GM21423 (cell line): ENCODE measurements around the gene PLEKHG3.

Experiments
- ATAC-seq: cut with Tn5 transposase; IDR thresholded peaks from one replicate; pipeline ENCODE4 v1.9.1; 2021; ENCODE audit warnings: mild to moderate bottlenecking, moderate library complexity; ENCODE audit not compliant: unreplicated experiment

Gene PLEKHG3

GRCh38 chr14:64762044-64763034 is 58.1 kb downstream of the PLEKHG3 start:
- ATAC-seq, result no peak

GRCh38 chr14:64763085-64763782 is 59.0 kb downstream of the PLEKHG3 start:
- no peak for ATAC-seq

DNA sequence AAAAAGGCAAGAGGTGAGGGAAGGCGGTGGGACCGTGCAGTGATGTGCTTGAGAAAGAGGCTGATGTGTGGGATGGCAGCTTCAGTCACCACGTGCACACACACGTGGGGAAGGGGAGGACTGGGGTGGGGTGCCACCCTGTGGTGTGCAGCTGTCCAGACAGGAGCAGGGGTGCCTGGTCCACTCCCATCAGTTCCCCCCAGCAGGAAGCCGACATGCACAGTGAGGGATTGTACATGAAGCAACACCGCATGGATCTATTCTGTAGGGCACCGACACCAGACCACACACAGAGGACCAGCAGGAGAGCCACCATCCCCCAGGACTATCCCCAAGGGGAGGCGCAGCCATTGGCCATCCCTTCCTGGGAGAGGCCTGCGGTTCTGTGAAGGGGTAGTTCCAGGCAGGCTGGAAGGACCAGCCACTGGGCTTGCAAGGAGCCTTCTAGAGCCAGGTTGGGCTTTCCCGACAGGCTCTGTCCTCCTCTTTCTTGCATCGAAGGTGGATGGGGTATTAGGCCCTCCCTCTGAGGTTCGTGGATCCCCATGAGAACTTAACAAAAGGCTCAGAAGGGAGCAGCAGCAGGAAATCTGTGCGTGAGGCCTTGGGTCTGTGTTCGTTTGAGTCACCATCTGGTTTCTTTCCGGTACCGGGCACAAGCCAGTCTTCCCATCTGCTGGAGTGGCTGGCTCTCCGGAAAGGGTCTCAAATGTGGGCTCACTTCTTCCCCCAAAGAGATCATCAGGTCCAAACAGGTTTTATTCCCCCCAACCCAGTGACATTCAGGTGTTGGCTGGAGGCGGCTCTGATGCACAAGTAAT is 59.8 kb downstream of the PLEKHG3 start:
- no peak for ATAC-seq

- peak; percentile 60 for ATAC-seq
These were observed 60.7 kb downstream of the PLEKHG3 start for GRCh38 chr14:64764641-64765520.

DNA sequence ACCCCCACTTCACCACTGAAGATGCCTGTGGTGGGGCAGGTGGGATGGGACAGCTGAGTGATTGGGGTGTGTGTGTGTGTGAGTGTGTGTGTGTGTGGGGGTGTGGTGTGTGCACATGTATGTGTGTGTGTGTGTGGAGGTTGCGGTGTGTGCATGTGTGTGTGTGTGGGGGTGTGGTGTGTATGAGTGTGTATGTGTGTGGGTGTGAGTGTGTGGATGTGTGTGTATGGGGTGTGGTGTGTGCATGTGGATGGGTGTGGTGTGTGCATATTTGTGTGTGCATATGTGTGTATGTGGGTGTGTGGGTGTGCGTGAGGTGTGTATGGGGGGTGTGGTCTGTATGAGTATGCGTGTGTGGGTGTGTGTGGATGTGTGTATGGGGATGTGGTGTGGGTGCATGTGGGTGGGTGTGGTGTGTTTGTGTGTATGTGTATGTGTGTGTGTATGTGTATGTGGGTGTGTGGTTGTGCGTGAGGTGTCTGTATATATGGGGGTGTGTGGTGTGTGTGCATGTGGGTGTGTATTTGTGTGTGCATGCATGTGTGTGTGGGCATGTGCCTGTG is 61.6 kb downstream of the PLEKHG3 start:
- no peak for ATAC-seq

DNA sequence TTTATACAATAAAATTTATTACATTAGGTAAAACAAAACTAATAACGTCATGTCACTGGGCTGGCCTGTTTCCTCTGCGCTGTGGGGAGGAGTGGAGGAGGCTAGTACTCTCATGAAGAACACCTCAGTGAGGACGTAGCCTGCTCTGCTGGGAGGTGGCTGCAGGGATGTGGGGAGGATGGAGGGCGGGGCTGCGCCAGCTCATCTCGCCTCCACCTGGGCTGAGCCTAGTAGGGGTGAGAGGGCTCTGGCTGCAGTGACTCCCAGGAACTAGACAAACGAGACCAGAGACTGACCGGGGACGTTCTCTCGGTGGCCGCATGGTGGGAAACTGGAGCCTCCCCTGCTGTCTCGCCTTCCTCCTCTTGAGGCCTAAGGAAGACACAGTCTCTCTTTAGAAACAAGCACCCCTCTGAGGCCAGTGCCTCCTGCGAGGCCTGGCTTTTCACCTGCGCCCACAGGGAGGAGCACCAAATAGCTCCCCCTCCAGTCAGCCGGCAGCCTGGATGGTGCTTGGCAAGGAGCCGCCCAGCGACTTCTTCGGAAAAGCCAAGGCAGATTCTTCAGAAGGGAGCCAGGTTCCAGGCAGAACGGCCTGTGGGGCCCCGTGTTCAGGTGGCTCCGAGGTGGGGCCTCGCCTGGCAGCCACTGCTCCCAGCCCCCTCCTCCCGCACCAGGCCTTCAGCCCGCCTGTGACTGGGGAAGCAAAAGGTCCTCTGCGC is 62.4 kb downstream of the PLEKHG3 start:
- ATAC-seq, result no peak

GRCh38 chr14:64767215-64767964 is 63.2 kb downstream of the PLEKHG3 start:
- no peak for ATAC-seq

GRCh38 chr14:64768401-64769095 is 64.3 kb downstream of the PLEKHG3 start:
- ATAC-seq, result no peak

GRCh38 chr14:64769096-64770020 is 65.1 kb downstream of the PLEKHG3 start:
- no peak for ATAC-seq

- no peak for ATAC-seq
These were observed 66.5 kb downstream of the PLEKHG3 start for GRCh38 chr14:64770751-64771150.

DNA sequence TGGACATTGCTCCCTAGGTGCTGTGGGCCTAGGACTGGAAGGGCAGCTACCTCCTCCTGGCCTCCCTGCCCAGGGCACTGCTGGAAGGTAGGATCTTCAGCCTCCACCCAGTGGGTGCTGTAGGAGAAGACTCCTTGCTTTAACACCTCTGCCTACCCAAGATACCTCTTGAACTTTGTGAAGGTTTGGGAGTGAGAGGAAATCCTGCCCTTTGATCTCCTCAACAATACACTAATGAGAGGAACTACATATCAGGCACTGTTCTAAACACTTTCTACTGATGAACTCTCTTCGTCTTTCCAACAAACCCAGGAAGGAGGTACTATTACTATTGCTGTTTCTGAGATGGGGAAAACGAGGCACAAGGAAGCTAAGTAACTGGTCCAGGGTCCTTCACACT is 66.9 kb downstream of the PLEKHG3 start:
- no peak for ATAC-seq

- no peak for ATAC-seq
These were observed 68.2 kb downstream of the PLEKHG3 start for GRCh38 chr14:64772397-64772950.

DNA sequence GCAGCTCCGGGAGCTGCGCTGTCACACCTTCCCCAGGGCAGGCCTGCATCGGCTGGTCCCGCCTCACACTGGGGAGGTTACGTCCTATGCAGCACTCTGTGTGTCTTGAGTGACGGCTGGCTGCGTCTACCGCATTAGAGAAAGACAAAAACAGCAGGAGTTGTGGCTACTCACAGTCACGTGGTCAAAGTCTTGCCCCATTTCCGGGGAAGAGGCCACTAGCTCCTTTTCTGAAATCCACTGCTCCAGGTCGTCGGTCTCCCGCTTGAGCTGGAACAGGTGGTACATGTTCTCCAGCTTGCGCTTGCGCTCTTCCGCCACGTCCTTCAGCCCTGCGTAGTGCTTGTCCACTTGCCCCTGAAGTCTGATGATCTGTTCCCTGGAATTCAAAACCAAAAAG is 68.8 kb downstream of the PLEKHG3 start:
- no peak for ATAC-seq

DNA sequence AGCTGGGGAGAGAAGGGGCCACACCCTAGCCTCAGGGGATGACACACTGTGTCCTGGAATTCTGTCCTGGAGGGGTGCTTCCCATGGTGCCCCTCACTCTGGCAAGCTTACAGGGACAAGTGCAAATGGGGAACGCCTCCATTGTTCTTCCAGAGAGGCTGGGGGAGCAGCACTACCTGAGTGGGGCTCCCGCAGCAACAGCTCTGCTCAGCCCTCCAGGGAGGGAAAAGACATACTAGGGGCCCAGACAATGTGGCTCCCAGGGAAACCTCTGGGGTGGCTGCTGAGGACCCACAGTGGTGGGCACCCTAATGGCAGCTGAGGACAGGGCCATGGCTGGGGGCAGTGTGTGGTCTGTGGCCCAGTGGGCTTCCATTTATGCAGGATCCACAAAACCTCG is 69.4 kb downstream of the PLEKHG3 start:
- no peak for ATAC-seq

DNA sequence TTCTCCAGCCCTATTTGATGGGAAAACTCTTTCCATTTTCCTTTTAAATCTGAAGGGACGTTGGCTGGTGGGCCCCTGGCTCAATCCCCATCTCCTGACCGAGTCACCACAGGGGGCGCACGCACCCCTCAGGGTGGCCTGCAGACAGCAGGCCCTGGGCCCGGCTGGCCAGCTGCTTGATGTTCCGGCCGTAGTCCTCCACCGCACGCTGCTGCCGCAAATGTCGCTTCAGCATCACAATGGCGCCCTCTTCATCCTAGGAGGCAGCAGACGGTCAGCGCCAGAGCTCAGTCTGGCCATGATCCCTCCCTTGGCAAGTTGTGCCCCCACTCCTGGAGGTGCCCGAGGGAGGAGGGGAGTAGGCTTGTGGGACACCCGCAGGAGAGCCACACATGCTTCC is 70.0 kb downstream of the PLEKHG3 start:
- ATAC-seq, result no peak

DNA sequence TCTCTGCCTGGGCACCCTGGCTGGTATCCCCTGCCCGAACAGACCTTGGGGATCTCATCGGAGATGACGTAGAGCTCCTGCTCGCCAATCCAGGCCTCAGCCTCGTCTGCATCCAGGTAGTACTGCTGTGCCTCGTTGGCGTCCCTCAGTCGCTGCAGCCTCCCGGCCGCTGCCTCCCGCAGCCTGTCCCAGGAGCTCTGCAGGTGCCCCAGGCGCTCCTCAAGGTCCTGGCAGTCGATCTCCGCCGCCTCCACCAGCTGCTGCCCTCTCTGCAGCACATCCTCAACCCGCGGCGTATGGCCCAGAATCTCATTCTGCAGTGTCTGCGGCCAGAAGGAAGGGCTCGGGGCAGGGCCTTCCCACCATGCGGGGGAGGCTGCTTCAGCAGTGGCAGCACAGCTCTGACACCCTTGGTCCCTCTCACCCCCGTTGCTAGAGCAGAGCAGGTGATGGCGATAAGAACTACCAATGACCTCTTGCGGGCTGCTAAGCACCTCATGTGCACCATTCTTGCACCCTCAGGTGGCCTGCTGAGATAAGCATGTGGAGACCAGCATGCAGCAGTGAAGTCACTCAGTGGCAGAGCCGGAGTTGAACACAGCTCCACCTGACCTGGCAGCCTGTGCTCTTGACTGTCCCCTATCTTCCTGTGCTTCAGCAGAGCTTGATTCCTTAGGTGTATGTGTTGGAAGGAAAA is 71.0 kb downstream of the PLEKHG3 start:
- no peak for ATAC-seq
